NCI-H2196 (cell line): ENCODE measurements around the gene PHACTR3.

Source experiments
- DNase-seq: peaks from one replicate; lab custom pipeline; 2025; ENCODE audit not compliant: unreplicated experiment; lab: John Stamatoyannopoulos, UW

PHACTR3 gene

DNA sequence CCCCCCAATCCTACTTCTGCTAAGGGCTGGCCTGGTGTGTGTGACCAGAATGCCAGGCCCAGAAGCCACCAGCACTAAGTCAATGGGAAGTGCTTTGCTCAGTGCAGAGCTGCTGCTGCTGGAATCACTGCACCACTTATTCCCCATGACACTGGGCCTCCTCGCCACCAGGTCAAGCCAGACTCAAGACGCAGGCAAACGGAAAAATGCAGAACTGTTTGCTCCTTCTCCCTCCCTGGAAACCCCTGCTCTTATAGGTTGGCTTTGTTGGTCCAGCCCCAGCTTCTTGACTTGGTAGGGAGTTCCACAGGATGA is 121.9 kb downstream of the PHACTR3 start:
- no peak for DNase-seq

DNA sequence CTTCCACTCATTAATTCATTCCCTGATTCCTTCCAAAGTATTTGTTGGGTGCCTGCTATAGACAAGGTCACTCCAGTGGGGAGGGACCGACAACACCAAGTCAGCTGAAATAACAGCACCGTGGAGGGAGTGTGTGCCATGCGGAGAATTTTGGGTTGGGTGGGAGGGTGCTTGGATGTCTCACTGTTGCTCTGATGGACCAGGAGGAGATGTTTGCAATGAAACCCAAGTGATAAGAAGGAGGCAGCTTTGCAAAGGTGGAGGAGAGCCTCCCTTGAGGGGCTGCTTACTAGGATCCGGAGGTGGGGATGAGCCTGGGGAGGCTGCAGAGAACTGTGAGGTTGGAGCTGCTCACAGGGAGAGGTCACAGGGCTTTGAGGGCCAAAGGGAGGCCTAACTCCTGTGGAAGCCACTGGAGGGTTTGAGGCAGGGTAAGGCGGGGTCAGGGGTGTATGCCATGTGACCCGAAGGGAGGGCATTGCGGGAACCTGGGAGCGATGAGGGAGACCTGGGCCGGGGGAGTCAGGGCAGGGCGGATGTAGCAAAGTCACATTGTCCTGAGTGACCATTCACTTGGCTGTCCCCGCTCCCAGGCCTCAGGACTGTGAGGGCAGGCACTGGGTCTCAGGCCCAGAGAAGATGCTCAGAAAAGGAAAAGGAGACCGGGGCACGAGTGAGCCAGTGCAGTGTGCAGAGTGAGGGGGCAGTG is 124.5 kb downstream of the PHACTR3 start:
- DNase-seq: no peak

DNA sequence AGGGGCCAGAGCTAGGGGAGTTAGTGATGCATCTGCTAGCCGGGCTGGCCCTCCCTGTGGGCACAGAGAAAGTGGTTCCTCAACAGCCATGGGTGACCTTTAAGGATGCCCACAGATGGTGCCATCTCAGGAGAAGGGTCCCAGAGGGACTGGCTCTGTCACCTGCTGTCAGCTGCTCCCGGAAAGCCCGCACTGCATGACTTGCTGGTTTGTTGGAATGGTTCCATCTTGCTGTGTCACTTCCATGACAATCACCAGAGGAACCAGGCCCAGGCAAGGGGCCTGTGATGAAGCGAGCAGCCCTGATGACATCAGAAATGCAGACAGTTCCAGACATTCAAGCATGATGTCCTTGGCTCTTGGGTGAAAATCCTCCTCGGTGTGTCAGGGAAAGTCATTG is 125.2 kb downstream of the PHACTR3 start:
- no peak for DNase-seq

DNA sequence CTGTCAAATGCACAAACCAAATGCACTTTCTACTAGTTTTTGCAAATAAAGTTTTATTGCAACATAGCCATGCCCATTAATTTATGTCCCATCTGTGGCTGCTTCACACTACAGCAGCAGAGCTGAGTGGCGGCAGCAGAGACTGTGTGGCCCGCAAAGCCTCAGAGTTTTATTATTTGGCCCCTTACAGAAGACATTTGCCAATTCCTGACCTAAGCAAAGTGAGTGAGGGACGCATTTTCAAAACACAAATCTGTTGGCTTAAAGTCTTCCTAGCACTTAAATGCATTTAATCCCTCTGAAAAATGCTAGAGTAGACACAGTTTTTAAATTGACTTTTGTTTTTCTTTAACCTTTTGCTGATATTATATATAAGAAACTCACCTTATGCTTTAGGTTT is 126.4 kb downstream of the PHACTR3 start:
- DNase-seq: no peak

DNA sequence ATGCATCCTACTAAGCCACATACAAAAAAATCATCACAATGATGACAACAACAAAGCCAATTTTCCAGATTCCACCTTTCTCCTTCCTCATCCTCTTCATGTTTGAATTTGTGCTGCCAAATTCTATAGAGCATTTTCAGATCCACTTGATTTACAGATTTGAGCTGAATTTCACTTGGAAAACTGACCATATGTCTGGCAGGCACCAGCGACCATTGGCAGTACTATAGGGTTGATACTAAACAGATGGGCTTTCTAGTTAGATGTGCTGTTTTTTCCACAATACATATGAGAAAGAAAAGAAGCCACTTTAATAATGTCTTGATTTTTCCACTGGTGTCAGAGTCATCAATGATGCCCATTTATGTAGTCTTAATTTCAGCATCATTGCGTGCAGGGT is 127.0 kb downstream of the PHACTR3 start:
- no peak for DNase-seq

DNA sequence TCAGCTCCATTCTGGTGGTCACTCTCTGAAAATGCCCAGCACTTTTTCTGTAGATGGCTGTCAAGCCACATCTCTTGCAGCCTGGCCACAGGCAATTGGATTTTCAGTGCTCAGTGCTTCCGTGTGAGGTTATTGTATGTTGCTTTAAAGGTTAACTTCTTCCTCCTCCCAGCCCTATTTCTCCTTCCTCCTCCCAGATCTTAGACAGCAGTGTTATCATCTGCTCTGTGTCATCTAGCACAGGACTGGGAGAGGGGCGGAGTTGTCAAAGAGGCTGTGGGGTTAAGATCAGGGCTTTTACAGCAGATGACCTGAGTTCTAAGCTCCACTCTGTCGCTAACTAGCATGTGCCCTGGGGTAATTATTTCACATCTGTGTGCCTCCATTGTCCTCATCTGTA is 129.0 kb downstream of the PHACTR3 start:
- DNase-seq: no peak

DNA sequence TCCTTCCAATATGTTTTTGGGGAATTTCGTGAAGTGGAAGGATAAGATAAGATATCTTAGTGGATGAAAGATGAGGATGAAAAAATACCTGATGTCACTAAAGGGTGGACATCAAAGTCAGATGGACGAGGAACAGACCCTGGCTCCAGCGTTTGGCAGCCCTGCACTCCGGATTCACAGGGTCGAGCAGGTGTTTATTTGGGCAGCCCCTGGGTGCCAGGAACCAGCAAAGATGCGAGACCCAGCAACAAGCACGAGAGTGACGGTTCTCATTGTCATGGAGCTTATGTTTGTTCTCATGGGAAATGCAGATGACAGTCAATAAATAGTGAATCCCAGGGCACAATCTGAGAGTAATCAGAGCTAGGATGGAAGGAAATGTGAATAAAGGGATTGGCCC is 131.1 kb downstream of the PHACTR3 start:
- DNase-seq: no peak

DNA sequence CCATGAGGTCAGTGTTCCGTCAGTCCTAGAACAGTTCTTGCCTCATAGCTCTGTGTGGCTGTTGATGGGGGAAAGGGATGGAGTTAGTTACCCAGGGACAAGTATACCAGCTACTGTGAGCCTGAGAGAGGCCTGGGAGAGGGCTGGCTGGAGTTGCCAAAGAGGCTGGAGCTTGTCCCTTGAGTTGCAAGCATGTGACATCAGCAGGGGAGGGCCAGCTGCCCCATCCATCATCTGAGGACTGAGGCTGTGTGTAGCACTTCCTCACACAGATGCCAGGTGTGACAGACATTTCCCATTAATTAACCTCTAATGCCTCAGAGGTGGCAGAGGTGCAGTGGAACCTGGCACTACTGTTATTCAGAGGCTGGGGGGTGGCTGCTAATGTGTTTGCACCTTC is 131.6 kb downstream of the PHACTR3 start:
- DNase-seq: no peak

DNA sequence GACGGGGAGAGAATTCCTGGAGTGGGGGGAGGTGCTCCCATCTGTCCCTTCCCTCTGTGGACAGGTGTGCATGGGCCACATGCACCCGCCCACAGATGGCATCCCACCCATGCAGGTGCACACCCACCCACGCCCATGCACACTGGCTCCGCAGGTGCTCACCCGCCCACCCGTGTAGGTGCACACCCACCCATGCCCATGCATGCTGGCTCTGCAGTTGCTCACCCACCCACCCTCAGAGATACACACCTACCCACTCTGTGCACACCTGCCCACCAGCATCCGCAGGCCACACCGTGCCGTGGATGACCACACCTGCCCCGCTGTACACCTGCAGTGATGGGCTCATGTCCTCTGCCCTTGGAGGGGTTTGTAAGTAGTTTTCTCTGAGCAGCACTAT is 132.0 kb downstream of the PHACTR3 start:
- DNase-seq: no peak

DNA sequence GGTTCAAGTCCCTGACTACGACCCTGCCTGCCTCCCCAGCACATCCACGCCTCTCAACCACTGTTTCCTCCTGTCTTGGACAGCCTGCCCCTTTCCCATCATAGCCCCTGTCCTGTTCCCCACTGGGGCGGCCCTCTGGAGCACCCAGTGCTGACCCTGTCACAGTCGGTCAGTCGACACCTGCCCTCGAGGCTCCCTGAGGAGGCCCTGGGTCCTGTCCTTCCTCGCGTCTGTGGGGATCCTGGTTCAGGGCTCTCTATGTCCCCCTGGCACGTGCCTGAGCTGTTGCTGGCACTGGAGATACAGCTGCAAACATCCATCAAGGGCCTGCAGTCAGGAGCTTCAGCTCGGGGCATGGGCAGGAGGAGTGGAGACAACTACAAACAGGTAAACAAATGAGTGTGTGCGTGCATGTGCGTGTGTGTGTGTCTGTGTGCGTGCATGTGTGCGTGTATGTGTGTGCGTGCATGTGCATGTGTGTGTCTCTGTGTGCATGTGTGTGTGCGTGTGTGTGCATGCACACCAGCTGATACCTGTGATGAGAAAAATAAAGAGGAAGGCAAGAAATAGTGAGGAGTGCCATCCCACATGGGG is 132.8 kb downstream of the PHACTR3 start:
- DNase-seq: no peak

DNA sequence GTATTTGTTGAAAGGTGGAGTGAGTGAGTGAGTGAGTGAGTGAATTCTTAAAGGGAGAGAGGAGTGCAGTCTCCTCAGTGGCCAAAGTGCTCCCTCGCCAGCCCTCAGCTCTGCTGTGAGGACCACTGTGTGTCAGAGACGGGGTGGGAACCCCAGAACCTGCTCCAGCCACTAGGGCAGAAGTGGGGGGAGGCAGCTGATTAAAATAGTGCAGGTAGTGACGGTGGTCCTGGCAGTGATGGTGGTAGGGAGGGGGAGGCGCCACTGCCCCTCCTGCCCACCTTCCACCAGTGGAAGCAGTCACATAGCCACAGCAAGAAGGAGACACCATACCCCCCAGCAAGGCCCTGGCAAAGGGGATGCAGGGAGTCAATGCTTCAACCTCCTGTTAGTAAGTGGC is 133.5 kb downstream of the PHACTR3 start:
- DNase-seq: no peak

DNA sequence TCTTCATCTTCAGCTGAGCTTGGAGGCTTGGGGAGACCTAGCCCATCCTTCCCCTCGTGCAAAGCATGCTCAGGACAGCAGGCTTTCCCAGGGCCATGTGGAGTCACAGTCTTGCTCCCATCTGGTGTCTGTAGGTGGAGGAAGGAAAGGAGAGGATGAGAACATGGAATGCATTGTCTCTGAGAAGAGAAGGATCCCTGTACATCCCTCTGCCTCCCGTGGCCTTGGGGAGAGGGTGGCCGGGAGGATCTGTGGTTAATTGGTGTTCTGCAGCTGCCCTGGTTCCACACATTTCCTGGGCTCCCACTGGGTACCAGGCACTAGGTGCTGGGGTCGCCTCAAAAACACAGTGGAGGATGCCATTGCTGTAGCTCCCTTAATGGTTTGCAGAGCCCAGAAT is 134.5 kb downstream of the PHACTR3 start:
- DNase-seq: no peak

DNA sequence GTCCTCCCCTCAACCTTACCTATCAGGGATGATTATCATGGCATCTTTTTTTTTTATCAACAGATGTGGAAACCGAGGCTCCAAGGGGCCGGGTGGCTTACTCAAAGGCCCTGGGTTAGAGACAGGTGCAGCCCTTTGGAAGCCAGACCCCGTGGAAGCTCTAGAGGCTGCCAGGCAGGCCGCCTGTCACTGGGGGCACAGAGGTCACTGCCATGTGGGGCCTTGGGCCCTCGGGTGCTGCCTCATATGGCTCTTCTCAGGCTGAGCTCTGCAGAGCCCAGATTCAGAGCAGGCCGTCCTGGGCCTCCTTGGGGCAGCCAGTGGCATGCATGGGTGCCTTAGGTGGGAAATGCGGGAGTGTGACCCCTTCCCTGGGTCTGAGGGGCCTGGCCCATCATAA is 136.3 kb downstream of the PHACTR3 start:
- no peak for DNase-seq

DNA sequence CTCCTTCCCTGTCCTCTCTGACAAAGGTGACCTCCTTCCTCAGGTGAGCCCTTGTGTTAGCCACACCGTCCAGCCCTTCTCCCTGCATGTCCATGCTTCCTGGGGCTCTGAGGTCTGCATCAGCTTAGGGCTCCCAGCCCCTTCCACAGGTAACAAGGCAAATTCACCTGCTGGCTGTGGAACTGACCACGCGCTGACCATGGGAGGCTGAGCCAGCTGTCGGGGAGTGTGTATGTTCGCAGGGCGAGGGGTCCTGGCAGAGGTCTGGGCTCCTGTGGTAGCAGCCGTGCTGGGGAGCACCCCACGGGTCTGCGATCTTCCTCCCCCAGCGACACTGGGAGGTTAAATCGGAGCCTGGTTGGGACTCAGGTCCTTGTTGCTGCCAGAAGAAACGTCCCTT is 136.7 kb downstream of the PHACTR3 start:
- DNase-seq: no peak

DNA sequence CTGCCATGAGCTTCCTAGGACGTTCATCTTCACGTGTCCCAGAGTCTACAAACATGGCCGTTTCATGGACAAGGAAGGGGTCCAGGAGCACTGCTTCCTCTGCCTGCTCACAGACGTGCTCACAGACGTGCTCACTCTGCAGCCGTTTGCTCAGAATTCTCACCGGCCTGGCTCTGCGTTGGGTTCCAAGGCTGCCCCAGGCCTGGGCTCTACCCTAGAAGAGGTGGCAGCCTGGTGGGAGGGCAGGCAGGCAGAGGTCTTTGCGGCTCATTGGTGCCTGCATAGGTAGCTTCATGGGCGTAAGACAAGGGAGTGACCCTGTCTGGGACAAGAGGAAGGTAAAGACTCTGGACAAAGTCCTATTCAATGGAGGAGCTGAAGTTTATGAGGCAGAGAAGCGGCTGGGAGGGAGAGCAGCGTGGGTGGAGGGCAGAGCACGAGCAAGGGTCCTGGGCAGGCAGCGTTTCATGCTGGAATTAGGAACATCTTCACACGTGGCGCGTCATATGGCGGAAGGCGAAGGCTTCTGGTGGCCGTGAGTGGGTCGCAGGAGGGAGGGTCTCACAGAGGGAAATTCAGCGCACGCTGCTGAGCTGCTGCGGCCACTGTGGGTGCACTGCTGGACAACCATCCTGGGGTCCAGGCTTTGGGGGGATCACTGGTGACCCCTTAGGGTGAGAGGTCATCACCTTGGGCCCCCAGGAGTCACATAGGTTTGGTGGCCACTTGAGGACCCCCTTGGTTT is 138.2 kb downstream of the PHACTR3 start:
- DNase-seq: no peak

DNA sequence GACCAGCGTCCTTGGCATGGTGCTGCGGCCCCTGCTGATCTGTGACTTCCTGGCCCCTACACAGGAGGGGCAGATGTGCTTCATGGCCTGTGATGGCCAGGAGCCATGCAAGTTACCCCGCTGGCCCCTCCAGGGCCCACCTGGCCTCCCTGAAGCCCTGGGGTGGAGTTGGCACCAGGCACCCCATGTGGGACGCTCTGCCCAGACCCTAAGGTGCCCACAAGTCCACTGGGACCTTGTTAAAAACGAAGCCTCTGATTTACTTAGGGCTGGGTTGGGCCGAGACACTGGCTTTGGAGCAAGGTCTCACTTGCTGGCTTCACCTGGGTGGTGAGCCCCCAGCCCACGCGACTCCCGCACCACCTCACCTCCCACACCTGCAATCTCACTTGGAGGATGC is 139.0 kb downstream of the PHACTR3 start:
- DNase-seq: no peak

DNA sequence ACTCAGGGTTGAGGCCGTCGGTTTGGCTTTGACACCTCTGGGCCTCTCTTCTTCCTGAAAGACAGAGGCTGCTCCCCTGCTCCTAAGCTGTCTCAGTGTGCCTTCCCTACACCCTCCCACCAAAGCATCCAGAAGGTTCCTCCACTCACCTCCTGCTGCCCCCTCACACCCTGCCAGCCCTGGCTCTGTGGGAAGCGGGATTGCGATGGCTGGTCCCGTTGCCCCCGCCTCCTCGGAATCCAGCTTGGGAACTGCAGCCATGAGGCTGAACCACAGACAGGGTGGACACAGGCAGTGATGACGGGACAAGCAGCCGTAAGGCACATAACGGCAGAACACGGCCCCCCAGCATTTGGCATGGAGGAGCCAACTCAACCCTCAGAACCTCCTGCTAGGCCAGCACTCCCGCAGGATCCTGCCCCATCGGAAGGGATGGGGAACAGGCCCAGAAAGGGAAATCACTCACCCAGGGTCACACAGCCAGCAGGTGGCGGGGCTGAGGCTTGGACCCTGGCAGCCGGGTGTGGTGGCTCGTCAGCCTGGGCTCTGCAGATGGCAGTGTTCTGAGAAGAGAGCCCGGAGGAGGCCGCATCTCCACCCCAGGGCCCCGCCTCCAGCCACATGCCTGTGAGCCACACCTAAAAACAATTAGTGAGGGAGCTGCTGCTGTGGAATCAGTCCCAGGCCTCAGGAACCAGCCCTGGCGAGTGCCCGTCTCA is 139.6 kb downstream of the PHACTR3 start:
- DNase-seq: no peak

DNA sequence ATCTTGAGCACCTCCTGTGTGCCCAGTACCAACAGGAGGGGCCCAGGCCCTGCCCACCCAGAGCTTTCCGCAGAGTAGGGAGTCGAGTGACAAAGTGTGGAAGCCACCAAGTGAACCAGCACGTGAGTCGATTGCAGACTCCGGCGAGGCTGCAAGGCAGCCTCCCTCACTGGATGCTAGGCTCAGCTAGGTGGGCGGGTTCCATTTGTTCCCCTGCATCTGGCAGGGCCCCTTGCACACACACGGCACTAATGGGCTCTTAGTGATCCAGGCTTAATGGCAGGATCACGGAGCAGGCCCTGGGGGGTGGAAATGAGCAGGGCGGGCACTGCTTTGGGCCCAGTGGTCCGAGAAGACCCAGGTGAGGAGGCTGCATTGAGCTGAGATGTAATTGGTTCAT is 140.4 kb downstream of the PHACTR3 start:
- no peak for DNase-seq

DNA sequence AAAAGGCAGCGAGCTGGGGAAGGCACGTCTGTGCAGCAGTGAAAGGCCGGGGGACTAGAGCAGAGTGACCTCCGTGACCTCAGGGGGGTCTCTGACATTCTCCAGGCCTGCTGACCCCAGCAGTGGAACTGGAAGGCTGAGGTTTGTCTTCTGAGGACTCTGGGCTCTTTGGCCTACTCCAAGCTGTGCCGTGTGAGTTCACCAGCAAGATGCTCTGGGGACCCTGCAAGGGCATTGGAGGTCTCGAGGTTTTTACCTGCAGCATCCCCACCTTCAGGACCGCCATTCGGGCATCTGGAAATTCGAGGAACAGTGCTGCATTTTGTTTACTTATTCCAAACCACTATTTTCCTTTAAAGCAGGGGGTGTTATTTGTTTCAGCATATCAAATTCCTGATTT is 140.9 kb downstream of the PHACTR3 start:
- DNase-seq: no peak

DNA sequence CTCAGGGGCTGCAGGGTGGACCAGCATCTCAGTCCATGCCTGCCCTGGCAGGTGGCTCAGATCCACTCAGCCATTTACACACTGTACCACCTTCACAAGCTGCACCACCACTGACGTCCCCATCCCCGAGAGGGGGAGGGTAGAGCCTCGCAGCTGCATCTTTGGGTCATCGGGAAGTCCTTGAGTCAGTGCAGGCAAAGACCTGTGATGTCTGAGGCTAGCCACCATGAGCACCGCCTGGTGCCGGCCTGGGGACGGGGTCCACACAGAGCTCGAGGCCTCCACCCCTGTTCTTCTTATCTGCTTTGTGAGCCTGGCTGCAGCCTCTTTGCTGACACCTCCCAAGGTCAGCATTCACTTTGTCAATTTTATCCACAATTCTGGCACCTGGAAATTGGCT is 141.4 kb downstream of the PHACTR3 start:
- no peak for DNase-seq

DNA sequence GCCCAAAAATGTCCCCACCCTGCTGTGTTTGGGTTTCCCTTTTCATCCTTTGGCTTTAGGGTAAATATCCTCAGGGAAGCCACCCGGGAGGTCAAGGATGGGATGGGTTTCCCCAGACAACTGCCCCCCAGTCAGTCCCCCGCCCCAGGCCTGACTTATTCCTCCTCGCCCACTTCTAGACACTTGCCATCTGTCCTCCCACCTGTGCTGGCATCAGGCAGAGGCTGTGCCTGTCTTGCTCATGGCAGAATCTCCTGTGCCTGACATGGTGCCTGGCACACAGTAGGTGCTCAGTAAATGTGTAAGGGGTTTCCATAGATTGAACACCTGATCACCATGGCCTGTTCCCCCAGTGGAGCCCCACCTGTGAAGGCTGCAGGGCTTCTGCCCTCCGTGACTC is 141.8 kb downstream of the PHACTR3 start:
- no peak for DNase-seq
